ENCODE data around the gene ZNF831. TPM values are rescaled to one million over a fixed set of nuclear protein-coding genes. Genes with fewer than 3 reads are reported as not detected.

Gene ZNF831
- polyA plus RNA-seq, 4 donors = under 0.01 to 0.40 (median 0.27) TPM

GRCh38 chr20:59217173-59217572 lies 53.6 kb downstream of the ZNF831 start:
- no peak for DNase-seq
- Histone ChIP-seq H3K4me3 (ENCODE audit: low read depth in 1 of 3, low read length in 3 of 3) (no peak overlapping the region), H3K27me3 (ENCODE audit: control insufficient read depth in 3 of 3, insufficient read depth in 3 of 3, low read length in 3 of 3) (no peaks in the 10 kb centered on the region), H3K27ac (ENCODE audit: low read depth in 1 of 3, low read length in 2 of 3) (no peak overlapping the region), H3K4me1 (ENCODE audit: control insufficient read depth in 3 of 3, insufficient read depth in 2 of 3, low read depth in 1 of 3, low read length in 2 of 3) (no peaks in the 10 kb centered on the region), H3K9me3 (ENCODE audit: control insufficient read depth in 2 of 2, insufficient read depth in 1 of 2, low read depth in 1 of 2, low read length in 1 of 2) (no peaks in the 10 kb centered on the region), H3K36me3 (ENCODE audit: control insufficient read depth in 3 of 3, insufficient read depth in 2 of 3, low read depth in 1 of 3, low read length in 3 of 3) (no peaks in the 10 kb centered on the region)
- WGBS, 3 donors = 78 to 84% (median 79%) methylated on average over 1 of the region's 1 CpG
- no peak for FAIRE-seq

GRCh38 chr20:59217794-59218280 lies 54.2 kb downstream of the ZNF831 start:
- Histone ChIP-seq H3K36me3 (ENCODE audit: control insufficient read depth in 3 of 3, insufficient read depth in 2 of 3, low read depth in 1 of 3, low read length in 3 of 3) (no peaks in the 10 kb centered on the region), H3K9me3 (ENCODE audit: control insufficient read depth in 2 of 2, insufficient read depth in 1 of 2, low read depth in 1 of 2, low read length in 1 of 2) (no peaks in the 10 kb centered on the region), H3K4me3 (ENCODE audit: low read depth in 1 of 3, low read length in 3 of 3) (no peak overlapping the region), H3K4me1 (ENCODE audit: control insufficient read depth in 3 of 3, insufficient read depth in 2 of 3, low read depth in 1 of 3, low read length in 2 of 3) (peaks cover 0 to 2% (median 0%) of the 10 kb centered on the region in 3 donors), H3K27ac (ENCODE audit: low read depth in 1 of 3, low read length in 2 of 3) (no peak overlapping the region), H3K27me3 (ENCODE audit: control insufficient read depth in 3 of 3, insufficient read depth in 3 of 3, low read length in 3 of 3) (peaks cover 0 to 3% (median 1%) of the 10 kb centered on the region in 3 donors)
- 49 to 63% (median 57%) methylated on average over 2 of the region's 2 CpGs for WGBS, 3 donors
- no peak for FAIRE-seq
- DNase-seq = no peak

GRCh38 chr20:59219211-59219610 lies 55.6 kb downstream of the ZNF831 start:
- no peak overlapping the region for H3K4me3 ChIP-seq (ENCODE audit: low read depth in 1 of 3, low read length in 3 of 3)
- peaks cover 0 to 5% (median 0%) of the 10 kb centered on the region in 3 donors for H3K4me1 ChIP-seq (ENCODE audit: control insufficient read depth in 3 of 3, insufficient read depth in 2 of 3, low read depth in 1 of 3, low read length in 2 of 3)
- H3K9me3 ChIP-seq (ENCODE audit: control insufficient read depth in 2 of 2, insufficient read depth in 1 of 2, low read depth in 1 of 2, low read length in 1 of 2) = no peaks in the 10 kb centered on the region
- FAIRE-seq (no peak), DNase-seq (no peak)
- H3K36me3 ChIP-seq (ENCODE audit: control insufficient read depth in 3 of 3, insufficient read depth in 2 of 3, low read depth in 1 of 3, low read length in 3 of 3) = no peaks in the 10 kb centered on the region
- 86 to 94% (median 91%) methylated on average over 8 of the region's 8 CpGs for WGBS, 3 donors
- peaks cover 0 to 17% (median 7%) of the 10 kb centered on the region in 3 donors for H3K27me3 ChIP-seq (ENCODE audit: control insufficient read depth in 3 of 3, insufficient read depth in 3 of 3, low read length in 3 of 3)
- H3K27ac ChIP-seq (ENCODE audit: low read depth in 1 of 3, low read length in 2 of 3) = no peak overlapping the region

GRCh38 chr20:59220161-59220560 lies 56.5 kb downstream of the ZNF831 start:
- Histone ChIP-seq H3K4me1 (ENCODE audit: control insufficient read depth in 3 of 3, insufficient read depth in 2 of 3, low read depth in 1 of 3, low read length in 2 of 3) (peaks cover 0 to 5% (median 0%) of the 10 kb centered on the region in 3 donors), H3K36me3 (ENCODE audit: control insufficient read depth in 3 of 3, insufficient read depth in 2 of 3, low read depth in 1 of 3, low read length in 3 of 3) (no peaks in the 10 kb centered on the region), H3K27me3 (ENCODE audit: control insufficient read depth in 3 of 3, insufficient read depth in 3 of 3, low read length in 3 of 3) (peaks cover 0 to 20% (median 9%) of the 10 kb centered on the region in 3 donors), H3K27ac (ENCODE audit: low read depth in 1 of 3, low read length in 2 of 3) (no peak overlapping the region), H3K4me3 (ENCODE audit: low read depth in 1 of 3, low read length in 3 of 3) (no peak overlapping the region), H3K9me3 (ENCODE audit: control insufficient read depth in 2 of 2, insufficient read depth in 1 of 2, low read depth in 1 of 2, low read length in 1 of 2) (no peaks in the 10 kb centered on the region)
- WGBS, 3 donors = 96 to 97% (median 96%) methylated on average over 5 of the region's 5 CpGs
- DNase-seq = no peak
- FAIRE-seq = no peak

GRCh38 chr20:59221049-59221706 lies 57.6 kb downstream of the ZNF831 start:
- peaks cover 0 to 20% (median 9%) of the 10 kb centered on the region in 3 donors for H3K27me3 ChIP-seq (ENCODE audit: control insufficient read depth in 3 of 3, insufficient read depth in 3 of 3, low read length in 3 of 3)
- H3K4me1 ChIP-seq (ENCODE audit: control insufficient read depth in 3 of 3, insufficient read depth in 2 of 3, low read depth in 1 of 3, low read length in 2 of 3) = peaks cover 0 to 5% (median 0%) of the 10 kb centered on the region in 3 donors
- no peaks in the 10 kb centered on the region for H3K36me3 ChIP-seq (ENCODE audit: control insufficient read depth in 3 of 3, insufficient read depth in 2 of 3, low read depth in 1 of 3, low read length in 3 of 3)
- DNase-seq (no peak), FAIRE-seq (no peak)
- 72 to 75% (median 73%) methylated on average over 9 of the region's 9 CpGs for WGBS, 3 donors
- H3K4me3 ChIP-seq (ENCODE audit: low read depth in 1 of 3, low read length in 3 of 3) = no peak overlapping the region
- no peaks in the 10 kb centered on the region for H3K9me3 ChIP-seq (ENCODE audit: control insufficient read depth in 2 of 2, insufficient read depth in 1 of 2, low read depth in 1 of 2, low read length in 1 of 2)
- H3K27ac ChIP-seq (ENCODE audit: low read depth in 1 of 3, low read length in 2 of 3) = no peak overlapping the region

- Histone ChIP-seq H3K4me3 (ENCODE audit: low read depth in 1 of 3, low read length in 3 of 3) (peak overlapping the region in 2 of 3 donors; percentile 57 to 67), H3K9me3 (ENCODE audit: control insufficient read depth in 2 of 2, insufficient read depth in 1 of 2, low read depth in 1 of 2, low read length in 1 of 2) (no peaks in the 10 kb centered on the region), H3K27ac (ENCODE audit: low read depth in 1 of 3, low read length in 2 of 3) (no peak overlapping the region), H3K36me3 (ENCODE audit: control insufficient read depth in 3 of 3, insufficient read depth in 2 of 3, low read depth in 1 of 3, low read length in 3 of 3) (no peaks in the 10 kb centered on the region), H3K27me3 (ENCODE audit: control insufficient read depth in 3 of 3, insufficient read depth in 3 of 3, low read length in 3 of 3) (peaks cover 0 to 20% (median 9%) of the 10 kb centered on the region in 3 donors), H3K4me1 (ENCODE audit: control insufficient read depth in 3 of 3, insufficient read depth in 2 of 3, low read depth in 1 of 3, low read length in 2 of 3) (peaks cover 0 to 5% (median 0%) of the 10 kb centered on the region in 3 donors)
- DNase-seq = peak in 1 of 2 donors; percentile 16
- WGBS, 3 donors = 20 to 28% (median 22%) methylated on average over 18 of the region's 18 CpGs
- no peak for FAIRE-seq
These were observed 58.2 kb downstream of the ZNF831 start for GRCh38 chr20:59221707-59222252.

GRCh38 chr20:59222253-59223181 lies 58.9 kb downstream of the ZNF831 start:
- peak overlapping the region in 2 of 3 donors; percentile 57 to 67 for H3K4me3 ChIP-seq (ENCODE audit: low read depth in 1 of 3, low read length in 3 of 3)
- peaks cover 0 to 20% (median 9%) of the 10 kb centered on the region in 3 donors for H3K27me3 ChIP-seq (ENCODE audit: control insufficient read depth in 3 of 3, insufficient read depth in 3 of 3, low read length in 3 of 3)
- DNase-seq (peak; percentile 75 to 90), FAIRE-seq (no peak)
- H3K9me3 ChIP-seq (ENCODE audit: control insufficient read depth in 2 of 2, insufficient read depth in 1 of 2, low read depth in 1 of 2, low read length in 1 of 2) = no peaks in the 10 kb centered on the region
- no peaks in the 10 kb centered on the region for H3K36me3 ChIP-seq (ENCODE audit: control insufficient read depth in 3 of 3, insufficient read depth in 2 of 3, low read depth in 1 of 3, low read length in 3 of 3)
- H3K27ac ChIP-seq (ENCODE audit: low read depth in 1 of 3, low read length in 2 of 3) = no peak overlapping the region
- 2% methylated on average over 44 to 51 of the region's 51 CpGs for WGBS, 3 donors
- peaks cover 0 to 5% (median 0%) of the 10 kb centered on the region in 3 donors for H3K4me1 ChIP-seq (ENCODE audit: control insufficient read depth in 3 of 3, insufficient read depth in 2 of 3, low read depth in 1 of 3, low read length in 2 of 3)

- WGBS, 3 donors = 12 to 23% (median 15%) methylated on average over 21 of the region's 21 CpGs
These were observed 59.6 kb downstream of the ZNF831 start for GRCh38 chr20:59223182-59223601.

More at GRCh38 chr20:59223182-59223601, 59.6 kb downstream of the ZNF831 start:
- Histone ChIP-seq H3K4me3 (ENCODE audit: low read depth in 1 of 3, low read length in 3 of 3) (peak overlapping the region in 1 of 3 donors; percentile 57), H3K9me3 (ENCODE audit: control insufficient read depth in 2 of 2, insufficient read depth in 1 of 2, low read depth in 1 of 2, low read length in 1 of 2) (no peaks in the 10 kb centered on the region), H3K27ac (ENCODE audit: low read depth in 1 of 3, low read length in 2 of 3) (no peak overlapping the region), H3K4me1 (ENCODE audit: control insufficient read depth in 3 of 3, insufficient read depth in 2 of 3, low read depth in 1 of 3, low read length in 2 of 3) (peaks cover 0 to 5% (median 0%) of the 10 kb centered on the region in 3 donors), H3K27me3 (ENCODE audit: control insufficient read depth in 3 of 3, insufficient read depth in 3 of 3, low read length in 3 of 3) (peaks cover 0 to 20% (median 9%) of the 10 kb centered on the region in 3 donors), H3K36me3 (ENCODE audit: control insufficient read depth in 3 of 3, insufficient read depth in 2 of 3, low read depth in 1 of 3, low read length in 3 of 3) (no peaks in the 10 kb centered on the region)
- FAIRE-seq (no peak), DNase-seq (peak; percentile 17 to 43)

All from small intestine (tissue), 7 donors.